ENCODE results near the gene GLB1L3. TPM values are rescaled to one million over a fixed set of nuclear protein-coding genes. Genes with fewer than 3 reads are reported as not detected.
A peak's percentile ranks its signal among the peaks of the same experiment; 100 is the strongest.

GLB1L3 gene
- total RNA-seq, 1 donor from 2014 or later: not detected

DNA sequence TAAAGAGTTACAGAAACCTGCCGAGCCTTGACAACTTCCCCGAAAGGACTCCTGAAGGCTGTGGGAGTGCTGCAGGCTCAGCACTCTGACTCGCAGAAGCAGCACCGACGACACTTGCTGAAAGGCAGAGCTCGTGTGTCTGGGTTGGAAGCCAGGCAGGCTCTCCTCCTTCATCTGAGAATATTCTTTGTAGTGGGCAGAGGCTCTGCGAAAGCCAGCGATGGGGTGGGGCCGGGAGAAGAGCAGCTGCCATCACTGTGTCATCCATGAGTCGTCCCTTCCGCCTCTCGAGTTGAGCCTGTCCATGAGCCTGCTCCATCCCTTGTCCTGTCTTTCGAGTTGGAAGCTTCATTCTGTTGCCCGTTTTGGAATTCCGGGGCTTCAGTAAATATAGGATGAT, 67.5 kb downstream of the GLB1L3 start:
- DNase-seq (ENCODE audit: low spot score): peak; percentile 23

GRCh38 chr11:134344497-134345236, 68.5 kb downstream of the GLB1L3 start:
- DNase-seq (ENCODE audit: low spot score): peak; percentile 34

- DNase-seq (ENCODE audit: low spot score): peak; percentile 13
Measured at GRCh38 chr11:134345237-134345550, 69.0 kb downstream of the GLB1L3 start.

- DNase-seq (ENCODE audit: low spot score): peak; percentile 34
Measured at GRCh38 chr11:134346101-134346975, 70.2 kb downstream of the GLB1L3 start.

DNA sequence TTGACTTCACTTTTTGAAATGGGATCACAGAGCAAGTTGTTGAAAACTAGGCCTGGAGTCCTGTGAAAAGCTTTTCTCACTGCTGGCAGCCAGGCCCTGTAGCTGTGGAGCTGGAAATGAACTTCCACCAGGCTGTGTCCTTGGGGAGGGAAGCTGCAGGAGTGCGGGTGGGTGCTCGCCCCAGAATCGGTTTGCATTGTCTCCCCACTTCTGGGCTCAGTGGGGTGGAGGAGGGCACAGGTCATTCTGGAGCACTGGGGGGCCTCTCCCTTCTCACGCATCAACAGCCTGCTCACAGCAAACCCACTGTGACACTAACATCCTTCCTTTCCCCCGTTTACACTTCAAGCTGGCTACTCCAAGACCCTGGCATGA, 70.8 kb downstream of the GLB1L3 start:
- DNase-seq (ENCODE audit: low spot score): peak; percentile 15

DNA sequence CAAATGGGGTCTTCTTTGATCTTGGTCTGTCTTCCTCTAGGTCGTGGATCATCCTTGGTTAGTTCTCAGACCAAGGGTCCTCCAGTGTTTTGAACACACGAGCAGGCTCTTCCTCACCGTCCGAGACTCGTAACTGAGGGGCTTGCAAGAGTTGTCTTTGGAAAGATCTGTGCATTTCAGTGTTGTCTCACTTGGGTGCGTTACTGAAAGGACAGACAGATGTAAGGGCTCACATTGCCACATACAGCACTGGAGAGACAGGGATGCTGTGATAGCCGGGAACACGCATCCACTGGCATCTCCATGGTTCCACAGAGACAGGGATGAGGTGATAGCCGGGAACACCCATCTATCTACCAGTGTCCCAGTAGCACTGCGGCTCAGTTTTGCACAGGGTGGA, 71.3 kb downstream of the GLB1L3 start:
- DNase-seq (ENCODE audit: low spot score): no peak

- DNase-seq (ENCODE audit: low spot score): no peak
Measured at GRCh38 chr11:134349109-134349801, 73.1 kb downstream of the GLB1L3 start.

DNA sequence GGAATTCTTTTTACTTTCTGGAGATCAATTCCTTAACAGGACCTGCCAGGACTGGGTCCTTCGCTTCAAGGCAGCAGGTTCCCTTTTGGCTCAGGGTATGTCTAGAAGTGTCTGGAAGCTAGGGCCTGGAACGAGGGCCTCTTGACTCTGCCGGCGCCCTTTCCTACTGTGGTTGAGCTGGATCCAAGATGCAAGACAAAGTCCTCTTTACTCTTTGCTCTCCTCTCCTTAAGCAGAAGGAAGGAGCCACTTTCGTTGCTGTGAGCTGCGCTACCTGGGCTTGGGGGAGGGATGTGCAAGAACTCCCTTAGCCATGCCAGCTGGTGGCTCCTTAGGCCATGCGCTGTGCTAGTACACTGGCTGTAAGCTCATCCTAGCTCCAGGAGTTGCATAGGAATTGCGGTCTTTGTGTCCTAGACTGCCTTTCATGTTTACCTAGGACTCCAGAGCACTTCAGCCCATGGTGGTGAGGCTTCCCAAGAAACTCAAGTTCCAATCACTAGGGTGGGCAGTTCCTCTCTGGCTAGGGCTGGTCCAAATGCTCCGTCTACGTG, 73.7 kb downstream of the GLB1L3 start:
- DNase-seq (ENCODE audit: low spot score): no peak

DNA sequence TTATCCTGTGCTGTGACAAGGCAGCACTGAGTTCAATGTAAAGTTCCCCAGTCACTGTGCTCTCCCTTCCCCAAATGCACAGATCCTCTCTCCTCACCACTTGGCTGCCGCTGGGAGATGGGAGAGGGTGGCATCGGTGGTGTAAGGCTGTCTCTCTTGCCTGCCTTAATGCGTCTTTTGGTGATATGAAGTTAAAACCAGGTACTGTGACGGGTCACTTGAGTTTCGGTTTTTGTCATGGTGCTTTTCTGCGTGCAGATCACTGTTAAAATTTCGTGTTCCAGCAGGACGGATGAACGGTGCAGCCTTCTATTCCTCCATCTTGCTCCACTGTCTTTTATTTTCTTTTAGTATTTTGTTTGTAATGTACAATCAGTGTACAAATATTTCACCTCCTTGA, 74.2 kb downstream of the GLB1L3 start:
- no peak for DNase-seq (ENCODE audit: low spot score)

DNA sequence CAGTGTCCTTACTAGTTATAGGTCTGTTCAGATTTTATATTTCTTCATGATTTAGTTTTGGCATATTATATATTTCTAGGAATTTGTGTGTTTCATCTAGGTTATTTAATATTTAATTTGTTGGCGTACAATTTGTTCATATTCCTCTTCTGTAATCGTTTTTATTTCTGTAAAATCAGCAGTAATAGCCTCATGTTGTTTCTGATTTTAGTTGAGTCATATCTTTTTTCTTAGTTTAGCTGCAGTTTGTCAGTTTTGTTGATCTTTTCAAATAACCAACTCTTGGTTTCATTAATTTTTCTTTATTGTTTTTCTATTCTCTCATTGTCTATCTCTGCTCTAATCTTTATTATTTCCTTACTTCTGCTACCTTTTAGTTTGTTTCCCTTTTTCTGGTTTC, 75.9 kb downstream of the GLB1L3 start:
- DNase-seq (ENCODE audit: low spot score): no peak

- DNase-seq (ENCODE audit: low spot score): no peak
Measured at GRCh38 chr11:134355136-134355535, 79.0 kb downstream of the GLB1L3 start.

DNA sequence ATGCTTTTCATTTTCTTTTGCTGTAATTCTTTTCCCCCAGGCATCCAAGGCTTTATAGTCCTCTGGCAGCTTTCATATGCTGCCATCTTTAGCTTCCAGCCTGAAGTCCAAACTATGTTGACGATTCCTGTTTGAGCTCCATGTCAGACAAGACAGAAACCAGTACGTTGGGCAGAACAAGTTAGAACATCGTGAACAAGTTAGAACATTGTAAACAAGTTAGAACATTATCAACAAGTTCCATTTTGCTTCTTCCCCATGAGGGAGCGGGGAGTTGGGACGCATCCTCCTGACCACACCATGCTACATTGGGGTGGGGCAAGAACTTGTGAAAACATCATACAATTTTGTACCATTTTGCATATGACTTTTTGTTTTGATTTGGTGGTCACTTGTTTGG, 79.5 kb downstream of the GLB1L3 start:
- DNase-seq (ENCODE audit: low spot score): no peak

DNA sequence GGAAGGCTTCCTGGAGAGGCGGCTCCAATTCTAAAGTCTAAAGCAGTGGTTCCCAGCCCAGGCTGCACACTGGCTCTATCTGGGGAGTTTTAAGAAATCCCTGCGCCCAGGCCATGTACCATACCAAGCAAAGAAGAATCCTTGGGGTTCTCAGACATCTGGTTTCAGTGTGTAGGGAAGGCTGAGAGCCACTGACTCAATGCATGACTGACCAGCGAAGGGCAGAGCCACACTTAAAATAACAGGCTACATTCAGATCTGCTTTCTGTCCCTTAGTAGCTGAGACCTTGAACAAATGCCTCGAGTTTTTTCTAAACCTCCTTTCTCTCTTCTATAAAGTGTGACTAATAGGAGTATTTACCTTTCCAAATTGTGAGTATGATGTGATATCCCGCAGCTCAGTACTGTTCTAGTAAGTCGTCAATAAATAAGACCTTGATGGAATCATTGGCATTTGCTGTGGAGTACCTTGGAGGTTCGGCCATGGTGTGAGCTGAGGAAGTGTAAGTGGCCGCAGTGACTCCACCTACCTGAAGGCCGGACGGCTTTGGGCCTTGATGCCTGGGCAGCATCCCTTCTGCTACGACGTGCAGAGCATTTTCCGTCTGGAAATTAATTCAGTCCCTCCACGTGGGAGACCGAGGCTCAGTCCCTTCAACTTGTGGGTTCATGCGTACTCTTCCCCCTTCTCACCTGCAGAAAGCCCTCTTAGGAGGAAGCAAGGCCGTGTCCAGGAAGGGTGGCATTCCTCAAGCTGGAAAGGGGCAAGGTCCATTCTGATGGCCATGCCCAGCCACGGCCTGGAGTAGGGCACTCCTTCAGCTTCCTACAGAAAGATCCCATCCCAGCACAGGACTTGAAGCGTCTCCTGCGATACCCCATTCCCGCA, 80.7 kb downstream of the GLB1L3 start:
- DNase-seq (ENCODE audit: low spot score): no peak

- no peak for DNase-seq (ENCODE audit: low spot score)
Measured at GRCh38 chr11:134357545-134357839, 81.3 kb downstream of the GLB1L3 start.

- no peak for DNase-seq (ENCODE audit: low spot score)
Measured at GRCh38 chr11:134358165-134358855, 82.1 kb downstream of the GLB1L3 start.

- no peak for DNase-seq (ENCODE audit: low spot score)
Measured at GRCh38 chr11:134358856-134359490, 82.8 kb downstream of the GLB1L3 start.

DNA sequence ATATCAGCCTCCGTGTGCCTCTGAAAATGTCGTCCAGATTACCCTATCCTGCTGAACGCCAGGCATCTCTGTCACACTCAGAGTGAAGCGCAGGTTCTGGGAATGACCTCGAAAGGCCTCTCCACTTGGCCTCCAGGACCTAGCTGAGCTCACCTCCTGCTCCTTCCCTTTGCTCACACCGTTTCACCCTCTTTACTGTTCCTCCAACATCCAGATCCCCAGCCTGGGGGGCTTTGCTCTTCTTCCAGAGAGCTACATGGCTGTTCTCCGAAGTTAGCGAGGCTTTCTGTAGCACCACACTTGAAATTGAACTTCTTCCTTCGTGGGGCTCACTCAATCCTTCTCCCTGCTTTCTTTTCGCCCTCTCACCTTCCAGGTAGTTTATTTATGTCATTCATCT, 83.5 kb downstream of the GLB1L3 start:
- DNase-seq (ENCODE audit: low spot score): no peak

DNA sequence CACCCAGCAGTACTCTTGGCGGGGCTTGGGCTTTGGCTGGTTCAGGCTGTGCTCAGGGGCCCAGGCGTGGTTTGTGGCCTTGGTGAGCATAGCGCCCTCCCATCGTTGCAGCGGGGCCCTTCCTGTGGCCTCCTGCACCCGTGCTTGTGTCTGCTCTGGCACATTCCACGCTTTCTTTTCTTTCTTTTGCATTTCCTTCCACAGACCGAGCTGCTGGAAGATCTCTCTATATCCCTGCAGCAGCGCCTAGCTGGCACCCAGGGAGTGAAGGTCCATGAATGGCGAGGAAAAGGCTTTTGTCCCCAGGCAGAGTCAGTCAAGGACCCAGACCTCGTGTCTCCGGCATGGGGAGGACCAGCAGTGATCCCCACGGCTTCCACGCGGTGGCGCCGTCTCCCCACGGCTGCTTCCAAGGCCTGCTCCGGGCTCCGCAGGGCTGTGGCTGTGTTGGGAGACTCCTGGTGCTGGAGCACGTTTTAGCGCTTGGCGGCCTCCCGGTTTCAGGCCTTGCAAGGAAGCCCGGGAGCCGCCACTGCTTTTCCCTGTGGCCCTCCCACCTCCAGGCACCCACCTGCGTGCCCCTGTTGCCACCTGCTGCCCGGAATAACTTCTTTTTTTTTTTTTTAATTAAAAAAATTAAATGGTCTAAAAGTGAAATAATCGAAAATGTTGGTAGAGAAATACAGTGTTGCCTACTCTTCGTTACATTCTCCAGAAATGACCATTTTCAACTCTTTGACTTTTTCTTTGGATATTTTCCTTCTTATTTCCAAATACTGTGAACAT, 84.1 kb downstream of the GLB1L3 start:
- DNase-seq (ENCODE audit: low spot score): peak; percentile 85

GRCh38 chr11:134361661-134362060, 85.5 kb downstream of the GLB1L3 start:
- no peak for DNase-seq (ENCODE audit: low spot score)

Measured in ureter (tissue), 1 donor.